OCI-LY1 (cell line): ENCODE data around the gene KRTAP4-1.

Experiments used
- CTCF ChIP-seq: fragments of 200-600 bp; sonication (generic), shearing (Covaris generic); IDR thresholded peaks from 2 replicates; pipeline ENCODE4 v1.5.1; 2017; ENCODE audit warnings: mild to moderate bottlenecking, antibody characterized with exemption, low read length, moderate library complexity, mixed read lengths
- EZH2 ChIP-seq: fragments of 200-600 bp; sonication (generic), shearing (Covaris generic); IDR thresholded peaks from 2 replicates; pipeline ENCODE4 v1.8.0; 2017; ENCODE audit warnings: borderline replicate concordance, mixed run types, mild to moderate bottlenecking, antibody characterized with exemption, low read length, moderate library complexity, mixed read lengths

GRCh38 chr17:41185001-41185400, 290 bp upstream of the KRTAP4-1 start:
- no peak for TF ChIP-seq EZH2
- no peak for TF ChIP-seq CTCF
